A673 (cell line): ENCODE results near the gene KCNIP1.

Experiments
- EZH2 ChIP-seq: fragments of 200-600 bp; sonication (generic); IDR thresholded peaks from 2 replicates; pipeline ENCODE4 v1.6.1; 2017; ENCODE audit warnings: borderline replicate concordance, low read depth, mild to moderate bottlenecking, mixed read lengths, antibody characterized with exemption, low read length; ENCODE audit not compliant: poor library complexity, severe bottlenecking
- TF ChIP-seq, protein P1 (sequence below): fragments of 300-800, 200-600 bp; sonication (generic); conservative IDR thresholded peaks from 2 replicates; pipeline ENCODE4 v1.5.1; 2017; ENCODE audit warnings: low read depth, mild to moderate bottlenecking, antibody characterized with exemption, low read length, moderate library complexity, mixed read lengths

- TF ChIP-seq, protein P1, sequence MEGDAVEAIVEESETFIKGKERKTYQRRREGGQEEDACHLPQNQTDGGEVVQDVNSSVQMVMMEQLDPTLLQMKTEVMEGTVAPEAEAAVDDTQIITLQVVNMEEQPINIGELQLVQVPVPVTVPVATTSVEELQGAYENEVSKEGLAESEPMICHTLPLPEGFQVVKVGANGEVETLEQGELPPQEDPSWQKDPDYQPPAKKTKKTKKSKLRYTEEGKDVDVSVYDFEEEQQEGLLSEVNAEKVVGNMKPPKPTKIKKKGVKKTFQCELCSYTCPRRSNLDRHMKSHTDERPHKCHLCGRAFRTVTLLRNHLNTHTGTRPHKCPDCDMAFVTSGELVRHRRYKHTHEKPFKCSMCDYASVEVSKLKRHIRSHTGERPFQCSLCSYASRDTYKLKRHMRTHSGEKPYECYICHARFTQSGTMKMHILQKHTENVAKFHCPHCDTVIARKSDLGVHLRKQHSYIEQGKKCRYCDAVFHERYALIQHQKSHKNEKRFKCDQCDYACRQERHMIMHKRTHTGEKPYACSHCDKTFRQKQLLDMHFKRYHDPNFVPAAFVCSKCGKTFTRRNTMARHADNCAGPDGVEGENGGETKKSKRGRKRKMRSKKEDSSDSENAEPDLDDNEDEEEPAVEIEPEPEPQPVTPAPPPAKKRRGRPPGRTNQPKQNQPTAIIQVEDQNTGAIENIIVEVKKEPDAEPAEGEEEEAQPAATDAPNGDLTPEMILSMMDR: no peak
- no peak for TF ChIP-seq EZH2
These were observed 134.2 kb downstream of the KCNIP1 start for GRCh38 chr5:170638051-170638450.
